ENCODE measurements around the gene ANXA2.

- TF ChIP-seq GATA2 (IDR thresholded peaks at IDR 0.05; ENCODE audit: low read depth, low read length) (no peak), GATA3 (IDR thresholded peaks at IDR 0.05; ENCODE audit: low read depth, low read length) (no peak)
Observed at GRCh38 chr15:60394689-60395097, 3.1 kb downstream of the ANXA2 start.
